NB4 (cell line): Measurements from ENCODE around the gene FUT1.

ENCODE experiments used
- DNase-seq: peaks from one replicate; pipeline ENCODE4 v3.0.0; 2010; ENCODE audit warnings: low read depth
- H3K4me3 ChIP-seq: one replicate; pipeline ENCODE4 v1.5.1; 2011; ENCODE audit warnings: mild to moderate bottlenecking, low read depth, low read length, moderate library complexity
- MYC ChIP-seq: IDR thresholded peaks from 2 replicates; pipeline ENCODE4 v1.6.1; 2011; ENCODE audit warnings: low read depth, low read length
- POLR2A ChIP-seq: IDR thresholded peaks from 2 replicates; pipeline ENCODE4 v1.6.1; 2011; ENCODE audit warnings: mild to moderate bottlenecking; ENCODE audit not compliant: insufficient read length; ENCODE audit errors: extremely low read depth
- TF ChIP-seq, protein P1 (sequence below): IDR thresholded peaks from 2 replicates; pipeline ENCODE4 v1.6.1; 2011; ENCODE audit warnings: low read depth, low read length
- TF ChIP-seq, protein P2 (sequence below): IDR thresholded peaks from one replicate; pipeline ENCODE4 v1.5.1; 2012; ENCODE audit warnings: low read depth, low read length

The FUT1 gene

DNA sequence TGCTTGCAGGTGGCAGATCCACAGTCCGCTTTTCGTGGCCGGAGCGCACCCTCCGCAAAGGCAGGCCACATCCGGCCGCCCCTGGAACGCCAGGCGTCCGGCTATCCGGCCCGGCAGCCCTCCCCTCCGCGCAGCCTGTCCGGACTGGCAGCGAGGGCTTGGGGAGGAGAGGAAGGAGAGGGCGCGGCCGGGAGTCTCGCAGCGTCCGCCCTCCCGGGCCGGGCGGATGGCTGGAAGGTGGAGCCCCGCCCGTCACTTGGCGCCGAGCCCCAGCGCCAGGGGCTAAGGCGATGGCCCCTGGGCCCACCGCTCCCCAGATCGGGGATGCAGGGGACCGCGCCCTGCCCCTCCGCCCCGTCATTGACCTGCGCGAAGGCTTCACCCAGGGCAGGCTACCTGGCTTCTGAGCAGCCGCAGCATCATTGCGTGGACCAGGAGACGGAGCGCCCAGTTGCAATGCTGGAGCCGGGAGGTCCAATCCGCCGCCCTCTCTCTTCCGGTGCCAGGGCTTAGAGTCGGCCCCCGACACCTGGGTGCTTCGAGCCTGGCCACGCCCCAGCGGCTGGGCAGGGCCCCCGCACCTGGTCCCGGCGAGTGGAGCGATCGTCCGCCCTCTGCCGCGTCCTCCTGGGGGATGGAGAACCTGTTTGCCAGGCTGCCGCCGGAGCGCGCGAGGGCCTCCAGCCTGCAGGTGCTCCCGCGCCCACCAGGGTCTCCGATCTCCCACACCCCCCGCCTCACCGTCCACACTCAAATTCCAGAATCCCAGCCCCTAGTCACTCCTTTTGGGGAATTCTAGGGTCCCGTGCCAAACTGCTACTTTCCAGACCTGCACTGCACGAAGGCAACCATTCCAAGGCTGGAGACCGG lies at the start of gene FUT1:
Gene FUT1 (minus strand): TSS at position 146 of the 870 bp plus-strand sequence. CDS start 1,360 bp downstream, outside the sequence.
- TF ChIP-seq, protein P1, sequence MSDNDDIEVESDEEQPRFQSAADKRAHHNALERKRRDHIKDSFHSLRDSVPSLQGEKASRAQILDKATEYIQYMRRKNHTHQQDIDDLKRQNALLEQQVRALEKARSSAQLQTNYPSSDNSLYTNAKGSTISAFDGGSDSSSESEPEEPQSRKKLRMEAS, result peak; percentile 80
- TF ChIP-seq POLR2A, result peak; percentile 67
- TF ChIP-seq MYC, result peak; percentile 80
- TF ChIP-seq, protein P2, sequence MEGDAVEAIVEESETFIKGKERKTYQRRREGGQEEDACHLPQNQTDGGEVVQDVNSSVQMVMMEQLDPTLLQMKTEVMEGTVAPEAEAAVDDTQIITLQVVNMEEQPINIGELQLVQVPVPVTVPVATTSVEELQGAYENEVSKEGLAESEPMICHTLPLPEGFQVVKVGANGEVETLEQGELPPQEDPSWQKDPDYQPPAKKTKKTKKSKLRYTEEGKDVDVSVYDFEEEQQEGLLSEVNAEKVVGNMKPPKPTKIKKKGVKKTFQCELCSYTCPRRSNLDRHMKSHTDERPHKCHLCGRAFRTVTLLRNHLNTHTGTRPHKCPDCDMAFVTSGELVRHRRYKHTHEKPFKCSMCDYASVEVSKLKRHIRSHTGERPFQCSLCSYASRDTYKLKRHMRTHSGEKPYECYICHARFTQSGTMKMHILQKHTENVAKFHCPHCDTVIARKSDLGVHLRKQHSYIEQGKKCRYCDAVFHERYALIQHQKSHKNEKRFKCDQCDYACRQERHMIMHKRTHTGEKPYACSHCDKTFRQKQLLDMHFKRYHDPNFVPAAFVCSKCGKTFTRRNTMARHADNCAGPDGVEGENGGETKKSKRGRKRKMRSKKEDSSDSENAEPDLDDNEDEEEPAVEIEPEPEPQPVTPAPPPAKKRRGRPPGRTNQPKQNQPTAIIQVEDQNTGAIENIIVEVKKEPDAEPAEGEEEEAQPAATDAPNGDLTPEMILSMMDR, result no peak
- DNase-seq, result peak; percentile 93
- peak within 1 kb of the TSS; percentile 78 for H3K4me3 ChIP-seq

DNA sequence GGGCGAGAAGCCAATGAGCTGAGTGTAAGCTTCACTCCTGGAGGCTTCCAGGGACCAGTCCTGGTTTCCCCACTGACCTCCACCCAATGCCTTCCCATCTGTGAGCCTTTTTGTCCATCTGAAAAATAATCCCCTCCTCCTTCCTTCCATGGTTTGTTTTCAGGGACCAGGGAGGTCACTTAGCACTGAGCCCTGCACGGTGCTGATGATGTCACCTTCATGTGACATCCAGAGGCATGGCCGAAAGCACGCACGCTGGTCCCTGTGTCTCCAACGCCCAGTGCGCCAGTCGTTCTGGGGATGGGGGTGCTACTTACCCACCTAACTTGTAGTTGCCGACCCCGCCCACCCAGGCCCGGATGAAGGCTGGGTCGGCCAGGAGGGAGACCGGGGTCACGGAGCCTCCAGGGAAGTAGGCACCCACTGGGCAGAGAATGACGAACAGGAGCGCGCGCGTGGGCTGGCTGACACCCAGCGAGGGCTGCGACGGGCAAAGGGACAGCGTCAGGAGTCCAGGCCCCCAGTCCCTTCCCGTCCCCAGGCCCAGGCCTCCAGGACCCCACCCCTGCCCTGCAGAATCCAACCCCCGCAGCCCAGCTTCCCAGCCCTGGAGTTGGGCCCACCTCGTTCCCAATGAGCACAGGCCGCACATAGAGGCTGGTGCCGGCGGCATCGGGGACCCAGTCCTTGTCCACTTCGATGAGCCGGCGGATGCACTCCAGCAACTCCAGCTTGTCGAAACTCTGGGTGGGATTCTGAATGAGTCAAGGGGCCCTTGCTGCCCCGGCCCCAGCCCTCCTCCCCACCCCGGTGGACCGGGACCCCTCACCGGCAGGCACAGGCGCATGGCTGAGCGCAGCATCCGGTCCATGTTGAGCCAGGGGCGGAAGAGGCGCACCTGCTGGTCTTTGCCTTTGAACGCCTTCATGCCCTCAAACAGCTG lies 47.2 kb upstream of the FUT1 start:
- no peak for DNase-seq
- TF ChIP-seq POLR2A, result no peak
- TF ChIP-seq, protein P1, result no peak
- TF ChIP-seq, protein P2, result no peak
- TF ChIP-seq MYC, result no peak
- H3K4me3 ChIP-seq, result no peak overlapping the region

DNA sequence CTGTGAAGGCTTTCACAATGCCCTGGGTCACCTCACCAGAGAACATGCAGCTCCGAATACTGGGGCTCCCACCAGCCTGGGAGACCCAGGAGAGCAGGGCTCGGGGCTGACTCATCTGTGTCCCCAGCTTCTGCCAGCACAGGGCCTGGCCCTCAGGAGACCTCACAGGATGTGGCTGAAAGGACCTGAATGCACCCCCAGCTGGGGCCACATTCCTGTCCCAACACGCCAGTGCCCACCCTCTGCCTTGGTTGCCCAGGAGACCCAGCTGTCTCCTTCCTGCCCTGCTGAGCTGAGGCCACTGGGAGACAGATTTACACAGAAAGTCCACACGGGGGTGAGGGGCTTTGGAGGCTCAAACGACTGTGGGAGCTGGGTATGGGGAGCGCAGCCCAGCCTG lies 46.5 kb upstream of the FUT1 start:
- TF ChIP-seq, protein P1, result no peak
- TF ChIP-seq, protein P2, result no peak
- TF ChIP-seq MYC, result no peak
- no peak for TF ChIP-seq POLR2A
- peak; percentile 90 for DNase-seq
- no peak overlapping the region for H3K4me3 ChIP-seq

DNA sequence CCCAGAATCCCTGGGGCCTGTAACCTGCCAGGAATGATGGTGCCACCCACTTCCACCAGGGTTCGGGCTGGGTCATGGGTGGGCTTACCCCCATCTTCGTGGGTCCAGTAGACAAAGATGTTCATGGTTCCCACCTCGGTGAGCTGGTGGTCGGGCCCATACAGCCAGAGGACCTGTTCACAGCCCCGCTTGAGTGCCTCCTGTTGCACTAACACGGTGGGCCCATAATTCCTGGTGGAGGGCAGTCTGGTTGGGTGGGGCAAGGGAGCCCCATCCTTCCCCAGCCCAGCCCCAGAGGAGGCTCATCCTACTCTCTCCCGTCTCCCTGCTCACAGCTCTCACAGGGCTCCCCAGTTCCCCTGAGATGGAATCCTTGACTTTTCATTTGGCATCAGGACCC lies 44.7 kb upstream of the FUT1 start:
- H3K4me3 ChIP-seq, result no peak overlapping the region
- no peak for DNase-seq
- TF ChIP-seq POLR2A, result no peak
- TF ChIP-seq, protein P1, result no peak
- TF ChIP-seq, protein P2, result no peak
- no peak for TF ChIP-seq MYC

DNA sequence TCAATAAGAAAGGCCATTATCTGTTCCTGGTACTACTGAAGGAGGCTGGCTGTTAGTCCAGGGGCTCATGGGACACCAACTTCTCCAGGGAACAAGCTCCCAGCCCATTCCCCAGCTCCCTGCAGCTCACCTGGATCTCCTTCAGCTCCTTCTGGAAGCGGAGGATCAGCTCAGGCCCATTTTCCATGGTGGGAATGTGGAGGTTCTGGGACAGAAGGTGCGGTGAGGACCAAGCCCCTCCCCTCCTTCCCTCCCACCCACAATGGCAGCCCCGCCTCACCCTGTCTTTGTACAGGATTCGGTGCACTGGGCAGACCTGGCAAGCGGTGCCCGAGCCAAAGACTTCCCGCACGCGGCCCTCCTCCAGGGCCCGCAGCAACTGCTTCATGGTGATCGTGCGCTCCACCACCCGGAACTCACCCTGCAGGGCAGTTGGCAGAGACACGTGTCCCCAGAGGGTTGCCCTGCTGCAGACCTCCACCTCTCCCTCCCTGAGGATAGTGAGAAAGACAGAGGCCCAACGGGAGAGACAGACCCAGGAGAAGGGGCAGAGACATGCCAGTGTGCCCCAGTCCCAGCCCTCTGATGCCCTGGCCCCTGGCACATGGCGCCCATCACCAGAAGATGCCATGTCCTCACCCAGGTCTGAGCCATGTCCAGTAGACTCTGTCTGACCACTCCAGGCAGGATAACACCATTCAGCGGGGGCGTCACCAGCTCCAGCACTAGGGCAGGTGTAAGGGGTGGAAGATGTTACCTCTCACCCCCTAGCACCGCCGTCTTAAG lies 44.0 kb upstream of the FUT1 start:
- no peak for DNase-seq
- TF ChIP-seq, protein P1, result no peak
- no peak for TF ChIP-seq MYC
- TF ChIP-seq, protein P2, result no peak
- no peak for TF ChIP-seq POLR2A
- H3K4me3 ChIP-seq, result no peak overlapping the region
